IPS-15b (cell line): ENCODE measurements around the gene ICE1.
A peak's percentile ranks its signal among the peaks of the same experiment; 100 is the strongest.

ENCODE experiments used
- H3K27me3 ChIP-seq: one replicate; pipeline ENCODE4 v1.6.1; 2013; ENCODE audit warnings: low read length; ENCODE audit not compliant: control insufficient read depth, insufficient read depth
- H3K36me3 ChIP-seq: one replicate; pipeline ENCODE4 v1.6.1; 2013; ENCODE audit warnings: low read length; ENCODE audit not compliant: control insufficient read depth, insufficient read depth
- H3K4me1 ChIP-seq: one replicate; pipeline ENCODE4 v1.6.1; 2013; ENCODE audit warnings: mild to moderate bottlenecking, low read length; ENCODE audit not compliant: control insufficient read depth, insufficient read depth
- H3K4me3 ChIP-seq: one replicate; pipeline ENCODE4 v1.5.1; 2013; ENCODE audit warnings: low read depth, low read length
- H3K9ac ChIP-seq: one replicate; pipeline ENCODE4 v1.6.1; 2013; ENCODE audit warnings: low read depth, mild to moderate bottlenecking, low read length
- H3K9me3 ChIP-seq: one replicate; pipeline ENCODE4 v1.6.1; 2013; ENCODE audit warnings: mild to moderate bottlenecking, low read length; ENCODE audit not compliant: control insufficient read depth, insufficient read depth

The ICE1 gene

GRCh38 chr5:5421961-5422818, at the start of gene ICE1:
ICE1 (plus strand) TSS chr5:5422677; CDS start chr5:5422916, 239 bp downstream.
- Histone ChIP-seq H3K4me3 (peak within 1 kb of the TSS; percentile 86), H3K9ac (peak within 1 kb of the TSS; percentile 57), H3K27me3 (no peaks in the 10 kb centered on the region), H3K4me1 (peaks cover 14% of the 10 kb centered on the region), H3K9me3 (no peaks in the 10 kb centered on the region), H3K36me3 (peaks cover 4% of the 10 kb centered on the region)

DNA sequence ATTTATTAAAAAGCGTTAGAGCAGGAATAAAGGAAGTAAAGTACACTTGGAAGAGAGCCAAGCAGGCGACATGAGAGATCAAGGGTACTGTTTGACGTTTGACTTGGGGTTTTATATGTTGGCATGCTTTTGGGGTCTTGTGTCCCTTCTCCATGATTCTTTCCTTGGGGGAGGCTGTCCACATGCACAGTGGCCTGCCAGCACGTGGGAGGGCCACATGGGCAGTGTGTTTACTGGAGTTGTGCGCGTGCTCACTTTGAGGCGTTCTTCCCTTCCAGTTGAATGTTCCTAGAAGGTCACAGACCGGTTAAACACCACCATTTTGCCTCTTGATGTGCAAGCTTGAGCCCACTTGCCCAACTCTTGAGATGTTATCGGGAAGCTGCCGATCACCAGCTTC, 49.5 kb upstream of the ICE1 start:
- Histone ChIP-seq H3K4me3 (no peak overlapping the region), H3K9me3 (no peaks in the 10 kb centered on the region), H3K9ac (no peak overlapping the region), H3K4me1 (no peaks in the 10 kb centered on the region), H3K36me3 (no peaks in the 10 kb centered on the region), H3K27me3 (no peaks in the 10 kb centered on the region)

DNA sequence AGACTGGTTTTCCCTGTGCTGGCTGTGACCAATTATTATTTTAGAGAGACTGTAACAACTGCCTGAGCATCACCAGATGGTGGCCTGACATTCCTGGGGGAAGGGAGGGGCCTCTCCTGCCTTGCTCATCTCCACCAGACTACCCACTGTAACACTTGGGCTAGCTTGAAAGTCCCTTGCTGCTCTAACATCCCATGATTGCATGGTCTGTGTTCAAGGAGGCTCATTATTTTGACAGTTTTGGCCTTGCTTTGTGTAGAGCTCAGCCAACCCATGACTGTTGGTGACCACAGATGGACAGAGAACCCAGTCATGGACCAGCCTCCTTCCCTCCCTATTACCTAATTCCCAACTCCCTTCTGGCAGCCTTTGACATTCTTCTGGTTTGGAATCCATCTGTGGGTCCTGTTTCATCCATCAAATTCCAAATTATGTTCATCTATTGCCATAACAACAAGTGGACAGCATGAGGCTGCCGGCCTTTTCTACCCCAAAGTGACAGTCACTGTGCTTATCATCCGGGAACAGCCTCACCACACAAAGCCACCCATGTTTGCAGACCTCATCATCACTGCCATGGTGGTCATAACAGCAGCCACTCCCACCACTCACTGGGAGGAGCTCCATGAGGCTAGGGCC, 49.0 kb upstream of the ICE1 start:
- H3K4me1 ChIP-seq, result no peaks in the 10 kb centered on the region
- no peaks in the 10 kb centered on the region for H3K27me3 ChIP-seq
- no peaks in the 10 kb centered on the region for H3K36me3 ChIP-seq
- peaks cover under 1% of the 10 kb centered on the region for H3K9me3 ChIP-seq
- no peak overlapping the region for H3K4me3 ChIP-seq
- no peak overlapping the region for H3K9ac ChIP-seq

DNA sequence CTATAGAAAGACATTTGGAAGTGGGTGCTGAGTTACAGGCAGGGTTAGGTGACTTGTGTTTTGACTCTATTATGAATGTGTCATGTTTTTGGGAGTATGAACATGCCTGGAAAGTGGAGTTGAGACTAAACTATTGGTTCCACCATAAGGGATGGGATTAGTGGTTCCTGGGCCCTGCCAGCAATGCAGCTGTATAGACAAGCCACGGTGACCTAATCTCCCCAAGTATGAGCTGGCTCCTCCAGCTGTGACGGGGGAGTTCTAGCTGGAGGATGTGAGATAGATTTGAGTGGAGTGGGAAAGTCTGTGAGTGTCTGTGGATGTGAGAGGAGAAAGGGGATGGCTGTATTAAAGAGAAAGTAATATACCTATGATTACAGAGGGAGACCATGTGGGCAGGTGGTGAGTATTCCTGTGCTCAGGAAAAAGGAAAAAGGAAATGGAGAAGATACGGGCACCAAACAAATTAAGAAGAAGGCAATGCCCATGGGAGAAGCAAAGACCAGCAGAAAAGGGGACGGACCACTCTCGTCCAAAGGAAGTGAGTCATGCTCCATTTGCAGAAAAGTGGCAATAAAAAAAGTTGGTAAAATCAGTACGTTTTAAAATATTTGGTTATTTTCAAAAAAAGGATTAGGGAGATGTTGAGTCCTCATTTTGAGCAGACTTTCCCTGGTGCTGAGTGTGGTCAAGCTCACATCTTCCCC, 48.3 kb upstream of the ICE1 start:
- Histone ChIP-seq H3K9me3 (peaks cover 8% of the 10 kb centered on the region), H3K4me3 (no peak overlapping the region), H3K27me3 (no peaks in the 10 kb centered on the region), H3K36me3 (no peaks in the 10 kb centered on the region), H3K9ac (no peak overlapping the region), H3K4me1 (no peaks in the 10 kb centered on the region)

- no peak overlapping the region for H3K4me3 ChIP-seq
- no peaks in the 10 kb centered on the region for H3K36me3 ChIP-seq
- no peaks in the 10 kb centered on the region for H3K4me1 ChIP-seq
- H3K9ac ChIP-seq, result no peak overlapping the region
- H3K27me3 ChIP-seq, result no peaks in the 10 kb centered on the region
- H3K9me3 ChIP-seq, result peaks cover 8% of the 10 kb centered on the region
These were observed 44.7 kb upstream of the ICE1 start for GRCh38 chr5:5377780-5378179.

DNA sequence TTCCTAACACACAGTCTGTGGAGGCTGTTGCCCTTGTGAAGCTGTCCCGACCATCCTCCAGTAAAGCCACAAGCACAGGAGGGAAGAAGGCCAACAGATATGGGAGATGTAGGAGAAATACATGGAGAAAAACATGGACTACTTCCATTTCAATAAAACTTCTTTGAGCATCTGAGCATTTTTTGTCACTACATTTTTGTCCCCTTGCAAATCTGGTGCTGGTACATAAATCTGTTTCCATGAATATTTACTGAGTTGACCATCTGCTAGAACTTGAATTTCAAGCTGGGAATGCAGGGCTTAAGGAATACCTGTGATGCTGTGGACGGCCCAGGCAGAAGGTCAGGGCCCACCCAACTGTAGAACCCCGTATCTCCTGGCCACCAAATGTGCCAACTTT, 43.9 kb upstream of the ICE1 start:
- no peaks in the 10 kb centered on the region for H3K27me3 ChIP-seq
- H3K9ac ChIP-seq, result no peak overlapping the region
- H3K4me3 ChIP-seq, result no peak overlapping the region
- no peaks in the 10 kb centered on the region for H3K4me1 ChIP-seq
- H3K36me3 ChIP-seq, result no peaks in the 10 kb centered on the region
- peaks cover 8% of the 10 kb centered on the region for H3K9me3 ChIP-seq

DNA sequence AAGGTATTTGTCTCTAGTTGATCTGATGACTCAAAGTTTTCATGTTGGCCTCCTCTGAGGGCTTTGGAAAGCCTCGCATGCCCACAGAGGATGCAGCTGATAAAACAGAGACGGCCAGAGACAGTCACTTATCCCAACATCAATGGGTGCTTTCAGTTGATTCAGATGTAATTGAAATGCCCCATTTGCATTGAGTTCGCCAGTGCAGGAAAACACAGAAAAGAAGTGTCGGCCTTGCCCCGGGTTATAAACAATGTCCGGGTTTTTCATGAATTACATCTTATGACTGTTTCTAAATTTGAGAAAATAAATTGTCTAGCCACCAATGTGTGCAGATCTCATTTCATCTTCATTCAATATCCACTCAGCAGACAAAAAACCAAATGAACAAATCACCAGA, 42.2 kb upstream of the ICE1 start:
- H3K4me1 ChIP-seq, result no peaks in the 10 kb centered on the region
- H3K4me3 ChIP-seq, result no peak overlapping the region
- no peaks in the 10 kb centered on the region for H3K36me3 ChIP-seq
- H3K9me3 ChIP-seq, result peaks cover 8% of the 10 kb centered on the region
- H3K27me3 ChIP-seq, result no peaks in the 10 kb centered on the region
- no peak overlapping the region for H3K9ac ChIP-seq

DNA sequence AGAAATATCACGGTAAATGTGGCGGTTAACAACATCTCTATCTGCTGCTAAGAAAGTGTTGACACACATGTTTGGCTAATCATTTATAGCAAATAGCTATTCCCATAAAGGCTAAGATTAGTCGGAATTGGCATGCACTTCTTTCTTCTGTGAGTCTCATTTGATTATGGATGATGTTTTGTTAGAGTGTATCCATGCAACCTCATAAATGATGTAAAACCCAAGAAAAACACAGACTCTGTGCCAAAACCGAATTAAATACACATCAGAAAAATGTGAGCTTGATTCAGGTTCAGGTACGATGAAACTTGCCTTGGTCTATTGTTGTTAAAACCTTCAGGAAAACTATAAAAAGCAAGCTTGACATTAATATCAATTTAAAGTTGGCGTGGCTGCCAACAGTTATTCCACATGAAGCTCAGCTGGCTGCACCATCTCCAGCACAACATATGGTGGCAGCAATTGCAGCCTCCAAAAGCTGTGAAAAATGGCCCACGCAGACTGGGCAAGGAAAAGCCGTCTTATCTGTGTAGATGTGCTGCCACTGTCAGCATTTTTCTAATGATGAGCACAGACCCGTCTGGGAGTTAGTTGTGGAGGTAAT, 41.1 kb upstream of the ICE1 start:
- H3K4me3 ChIP-seq, result no peak overlapping the region
- no peaks in the 10 kb centered on the region for H3K27me3 ChIP-seq
- peaks cover 8% of the 10 kb centered on the region for H3K9me3 ChIP-seq
- no peaks in the 10 kb centered on the region for H3K4me1 ChIP-seq
- H3K9ac ChIP-seq, result no peak overlapping the region
- no peaks in the 10 kb centered on the region for H3K36me3 ChIP-seq

GRCh38 chr5:5383461-5383860, 39.0 kb upstream of the ICE1 start:
- H3K9me3 ChIP-seq, result peaks cover 7% of the 10 kb centered on the region
- H3K4me1 ChIP-seq, result no peaks in the 10 kb centered on the region
- H3K27me3 ChIP-seq, result no peaks in the 10 kb centered on the region
- no peak overlapping the region for H3K9ac ChIP-seq
- H3K36me3 ChIP-seq, result no peaks in the 10 kb centered on the region
- H3K4me3 ChIP-seq, result no peak overlapping the region

- H3K4me1 ChIP-seq, result no peaks in the 10 kb centered on the region
- no peaks in the 10 kb centered on the region for H3K27me3 ChIP-seq
- H3K36me3 ChIP-seq, result no peaks in the 10 kb centered on the region
- no peak overlapping the region for H3K9ac ChIP-seq
- no peaks in the 10 kb centered on the region for H3K9me3 ChIP-seq
- no peak overlapping the region for H3K4me3 ChIP-seq
These were observed 37.7 kb upstream of the ICE1 start for GRCh38 chr5:5384660-5385330.

- Histone ChIP-seq H3K4me1 (no peaks in the 10 kb centered on the region), H3K27me3 (no peaks in the 10 kb centered on the region), H3K4me3 (no peak overlapping the region), H3K36me3 (no peaks in the 10 kb centered on the region), H3K9ac (no peak overlapping the region), H3K9me3 (no peaks in the 10 kb centered on the region)
These were observed 37.2 kb upstream of the ICE1 start for GRCh38 chr5:5385331-5385662.
